SK-N-SH (cell line): ENCODE data around the gene PHGDH.

Experiments used
- EP300 ChIP-seq, 2 experiments: IDR thresholded peaks; 2 replicates each; pipeline versions ENCODE4 v1.4.0 to v1.6.1; 2012; ENCODE audit warnings: borderline replicate concordance in 1 of 2, low read depth in 1 of 2, low read length in 1 of 2
- SMC3 ChIP-seq: IDR thresholded peaks from 2 replicates; pipeline ENCODE4 v1.6.1; 2012; ENCODE audit warnings: low read depth, low read length, improper control_type of control experiment
- TF ChIP-seq, protein P1 (sequence below): fragments of 200-600 bp; sonication (generic); IDR thresholded peaks from 2 replicates; pipeline ENCODE4 v1.6.1; 2017; ENCODE audit warnings: antibody characterized with exemption, mild to moderate bottlenecking, moderate library complexity

DNA sequence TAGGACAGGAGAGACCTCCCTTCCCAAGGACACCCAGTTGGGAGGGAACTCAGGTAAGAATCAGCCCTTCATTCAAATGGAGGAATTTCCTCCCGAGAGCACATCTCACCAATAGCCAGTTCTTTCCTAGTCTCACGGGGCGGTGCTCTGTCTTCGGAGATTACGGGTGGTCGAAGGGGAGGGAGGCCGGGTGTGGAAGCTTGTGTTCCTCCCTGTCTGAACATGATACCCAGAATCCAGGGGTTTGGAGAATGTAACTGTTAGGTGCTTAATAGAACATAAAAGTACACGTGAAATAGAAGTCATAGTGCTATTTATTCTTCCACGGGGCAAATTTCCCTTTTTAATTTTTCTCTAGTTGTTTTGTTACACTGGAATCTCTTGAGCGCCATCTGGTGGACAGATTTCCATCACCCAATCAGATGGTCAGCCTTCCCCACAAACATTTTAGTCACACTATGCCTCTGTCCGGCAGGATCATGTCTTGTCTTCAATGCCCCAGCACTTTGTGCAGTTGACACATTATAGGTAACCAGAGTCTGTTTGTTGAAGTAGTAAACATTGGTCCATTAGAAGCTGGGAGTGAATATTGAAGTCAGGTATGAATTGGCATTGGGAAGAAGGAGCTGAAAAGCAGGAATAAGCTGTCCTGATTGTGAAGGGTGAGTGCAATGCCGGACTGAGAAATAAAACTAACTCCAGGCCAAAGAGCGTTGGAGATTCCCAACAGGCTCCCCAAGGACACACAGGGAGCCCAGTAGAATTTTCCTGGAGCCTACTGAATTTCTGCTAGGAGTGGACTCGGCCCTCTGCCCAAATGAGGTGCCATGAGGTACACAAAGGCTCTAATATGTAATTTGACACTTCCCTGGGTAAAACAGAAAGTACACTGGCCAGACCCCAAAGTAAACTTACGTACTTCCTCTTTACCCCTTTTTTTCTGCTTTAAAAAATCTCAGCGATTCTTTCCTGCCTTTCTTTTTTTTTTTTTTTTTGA is 36.1 kb upstream of the PHGDH start:
- TF ChIP-seq, protein P1, sequence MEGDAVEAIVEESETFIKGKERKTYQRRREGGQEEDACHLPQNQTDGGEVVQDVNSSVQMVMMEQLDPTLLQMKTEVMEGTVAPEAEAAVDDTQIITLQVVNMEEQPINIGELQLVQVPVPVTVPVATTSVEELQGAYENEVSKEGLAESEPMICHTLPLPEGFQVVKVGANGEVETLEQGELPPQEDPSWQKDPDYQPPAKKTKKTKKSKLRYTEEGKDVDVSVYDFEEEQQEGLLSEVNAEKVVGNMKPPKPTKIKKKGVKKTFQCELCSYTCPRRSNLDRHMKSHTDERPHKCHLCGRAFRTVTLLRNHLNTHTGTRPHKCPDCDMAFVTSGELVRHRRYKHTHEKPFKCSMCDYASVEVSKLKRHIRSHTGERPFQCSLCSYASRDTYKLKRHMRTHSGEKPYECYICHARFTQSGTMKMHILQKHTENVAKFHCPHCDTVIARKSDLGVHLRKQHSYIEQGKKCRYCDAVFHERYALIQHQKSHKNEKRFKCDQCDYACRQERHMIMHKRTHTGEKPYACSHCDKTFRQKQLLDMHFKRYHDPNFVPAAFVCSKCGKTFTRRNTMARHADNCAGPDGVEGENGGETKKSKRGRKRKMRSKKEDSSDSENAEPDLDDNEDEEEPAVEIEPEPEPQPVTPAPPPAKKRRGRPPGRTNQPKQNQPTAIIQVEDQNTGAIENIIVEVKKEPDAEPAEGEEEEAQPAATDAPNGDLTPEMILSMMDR: peak; percentile 90
- TF ChIP-seq SMC3 (peak; percentile 78), EP300 (IDR thresholded peaks at IDR 0.05; ENCODE audit: borderline replicate concordance in 1 of 2, low read depth in 1 of 2, low read length in 1 of 2) (no peak)
